HG02981 (cell line): ENCODE results near the gene PRKACA.
"Not testable (repeated sequence)": the region's sequence is repeated elsewhere in the genome, so short reads cannot be mapped to it uniquely, and the experiment has no call there.

Experiments used
- ATAC-seq: cut with Tn5 transposase; IDR thresholded peaks from one replicate; pipeline ENCODE4 v1.9.1; 2021; ENCODE audit warnings: mild to moderate bottlenecking, moderate library complexity; ENCODE audit not compliant: unreplicated experiment

The PRKACA gene

GRCh38 chr19:14148751-14149410, 31.3 kb upstream of the PRKACA start:
- ATAC-seq = no peak

DNA sequence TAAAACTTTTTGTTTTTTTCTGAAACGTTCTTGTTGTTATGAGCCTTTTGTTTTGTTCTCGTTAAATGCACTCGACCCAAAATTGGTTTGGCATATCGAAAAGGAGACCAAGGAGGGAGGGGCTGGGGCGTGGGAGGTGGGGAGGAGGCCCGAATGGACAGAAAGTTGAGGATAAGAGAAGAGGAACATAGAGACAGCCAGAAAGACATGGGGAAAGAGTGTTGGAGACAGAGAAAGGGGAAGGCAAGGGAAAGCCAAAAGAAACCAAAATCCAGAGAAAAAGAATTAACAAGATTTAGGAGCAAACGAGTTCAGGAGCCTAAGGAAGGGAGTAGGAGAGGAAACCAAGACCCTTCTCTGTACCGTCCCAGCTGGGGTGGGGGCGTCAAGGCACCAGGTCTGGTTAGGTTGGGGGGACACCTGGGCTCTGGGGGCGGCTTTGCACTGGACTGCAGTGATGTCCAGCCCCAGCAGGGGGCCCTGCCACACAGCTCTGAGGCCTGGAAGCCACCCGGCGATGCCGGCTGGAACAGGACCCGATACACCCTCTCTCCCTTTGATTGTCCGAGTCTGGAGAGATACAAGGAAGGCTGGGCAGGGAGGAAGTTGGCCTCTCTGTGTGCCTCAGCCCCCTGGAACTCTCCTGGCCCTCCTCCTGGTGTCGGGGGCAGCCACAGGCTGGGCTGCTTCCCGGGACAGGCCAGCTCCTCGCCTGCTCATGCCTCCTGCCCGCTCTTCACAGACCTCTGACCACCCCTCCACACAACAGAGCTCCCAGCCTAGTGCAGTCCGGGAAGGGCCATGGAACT, 30.4 kb upstream of the PRKACA start:
- no peak for ATAC-seq

- no peak for ATAC-seq
Measured at GRCh38 chr19:14146789-14147216, 29.2 kb upstream of the PRKACA start.

DNA sequence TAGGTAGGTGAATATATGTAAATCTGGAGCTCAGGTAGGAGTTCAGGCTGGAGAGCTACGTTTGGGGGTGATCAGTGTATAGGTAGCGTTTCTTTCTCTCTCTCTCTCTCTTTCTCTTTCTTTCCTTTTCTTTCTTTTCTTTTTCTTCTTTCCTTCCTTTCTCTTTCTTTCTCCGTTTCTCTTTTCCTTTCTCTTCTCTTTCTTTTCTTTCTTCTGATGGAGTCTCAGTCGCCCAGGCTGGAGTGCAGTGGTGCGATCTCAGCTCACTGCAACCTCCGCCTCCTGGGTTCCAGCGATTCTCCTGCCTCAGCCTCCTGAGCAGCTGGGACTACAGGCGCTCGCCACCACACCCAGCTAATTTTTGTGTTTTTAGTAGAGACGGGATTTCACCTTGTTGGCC, 28.6 kb upstream of the PRKACA start:
- ATAC-seq = not testable (repeated sequence)

GRCh38 chr19:14145381-14145780, 27.8 kb upstream of the PRKACA start:
- ATAC-seq = no peak

DNA sequence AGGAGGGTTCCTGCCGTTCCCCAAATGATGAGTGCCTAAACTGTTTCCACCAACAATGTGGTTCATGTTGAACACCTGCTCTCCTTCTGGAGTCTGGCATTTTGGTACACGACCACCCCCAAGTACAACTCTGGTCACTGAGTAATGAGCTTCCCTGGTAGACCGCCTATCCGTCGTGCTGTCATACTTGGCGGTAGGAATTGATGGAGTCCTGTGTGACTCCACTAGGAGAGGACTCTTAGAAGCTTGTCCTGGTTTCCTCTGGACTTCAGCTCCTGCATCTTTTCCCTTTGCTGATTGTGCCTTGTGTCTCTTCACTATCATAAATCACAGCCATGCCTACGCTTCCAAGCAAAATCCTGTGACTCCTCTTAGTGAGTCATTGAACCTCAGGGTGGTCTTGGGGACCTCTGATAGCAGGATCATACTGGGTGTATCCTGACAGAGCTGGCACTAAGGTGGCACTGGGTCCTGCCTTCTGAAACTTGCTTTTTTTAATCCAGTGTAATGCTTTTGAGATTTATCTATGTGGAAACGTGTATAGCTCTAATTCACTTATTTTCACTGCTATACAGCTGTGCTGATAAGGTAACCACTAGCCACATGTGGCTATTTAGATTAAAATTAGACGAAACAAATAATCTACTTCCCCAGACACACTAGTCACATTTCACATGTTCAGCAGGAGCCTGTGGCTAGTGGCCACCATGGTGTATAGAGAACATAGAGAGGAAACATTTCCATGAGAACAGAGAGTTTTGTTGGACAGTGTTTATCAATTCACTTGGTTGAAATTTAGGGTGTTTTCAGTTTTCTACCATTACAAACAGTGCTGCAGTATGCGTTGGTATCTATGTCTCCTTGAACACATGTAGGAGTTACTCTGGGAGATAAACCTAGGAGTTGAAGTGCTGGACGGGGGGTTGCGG, 25.0 kb upstream of the PRKACA start:
- ATAC-seq = no peak

GRCh38 chr19:14141041-14141440, 23.5 kb upstream of the PRKACA start:
- no peak for ATAC-seq

DNA sequence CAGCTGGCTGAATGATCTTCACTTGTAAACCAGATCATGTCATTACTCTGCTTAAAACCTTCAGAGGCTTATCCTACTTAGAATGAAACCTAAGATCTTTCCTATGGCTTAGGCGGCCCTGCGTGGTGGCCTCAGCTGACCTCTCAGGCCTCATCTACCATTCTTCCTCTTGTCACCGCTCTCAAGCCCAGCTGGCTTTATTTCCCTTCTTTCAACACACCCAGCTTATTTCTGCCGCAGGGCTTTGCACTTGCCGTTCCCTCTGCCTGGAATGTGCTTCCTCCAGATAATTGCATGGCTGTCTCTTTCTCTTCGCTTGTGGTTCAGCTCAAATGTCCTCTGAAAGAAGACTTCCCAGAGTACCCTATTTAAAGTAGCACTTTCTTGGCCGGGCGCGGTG, 22.4 kb upstream of the PRKACA start:
- ATAC-seq = no peak

GRCh38 chr19:14138576-14139265, 21.2 kb upstream of the PRKACA start:
- ATAC-seq = no peak

- peak; percentile 74 for ATAC-seq
Measured at GRCh38 chr19:14136509-14137281, 19.1 kb upstream of the PRKACA start, which contains the start of gene ASF1B. ASF1B (minus strand) TSS chr19:14136589; CDS start chr19:14136456, 133 bp downstream.

DNA sequence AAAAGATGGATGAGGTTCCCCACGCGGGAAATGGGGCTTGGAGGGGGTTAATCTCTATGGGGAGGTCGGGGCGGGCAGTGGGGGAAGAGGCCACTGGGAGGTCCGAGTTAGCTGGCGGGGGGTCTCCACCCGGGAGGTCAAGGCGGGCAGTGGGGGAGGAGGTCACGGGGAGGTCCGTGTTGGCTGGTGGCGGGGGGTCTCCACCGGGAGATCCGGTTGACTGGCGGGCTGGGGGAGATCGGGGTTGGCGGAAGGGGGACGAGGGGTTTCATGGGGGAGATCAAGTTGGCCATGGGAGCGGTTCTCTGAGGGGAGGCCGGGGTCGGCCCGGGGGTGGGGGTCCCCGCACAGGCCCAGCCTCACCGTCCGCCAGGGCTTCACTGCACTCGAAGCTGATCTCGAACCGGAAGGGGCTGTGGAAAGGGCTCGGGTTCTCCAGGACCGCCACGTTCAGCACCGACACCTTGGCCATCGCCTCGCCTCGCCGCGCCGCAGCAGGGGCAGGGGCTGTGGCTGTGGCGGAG, 18.5 kb upstream of the PRKACA start:
- ATAC-seq = no peak

- ATAC-seq = no peak
Measured at GRCh38 chr19:14135355-14135754, 17.8 kb upstream of the PRKACA start.

DNA sequence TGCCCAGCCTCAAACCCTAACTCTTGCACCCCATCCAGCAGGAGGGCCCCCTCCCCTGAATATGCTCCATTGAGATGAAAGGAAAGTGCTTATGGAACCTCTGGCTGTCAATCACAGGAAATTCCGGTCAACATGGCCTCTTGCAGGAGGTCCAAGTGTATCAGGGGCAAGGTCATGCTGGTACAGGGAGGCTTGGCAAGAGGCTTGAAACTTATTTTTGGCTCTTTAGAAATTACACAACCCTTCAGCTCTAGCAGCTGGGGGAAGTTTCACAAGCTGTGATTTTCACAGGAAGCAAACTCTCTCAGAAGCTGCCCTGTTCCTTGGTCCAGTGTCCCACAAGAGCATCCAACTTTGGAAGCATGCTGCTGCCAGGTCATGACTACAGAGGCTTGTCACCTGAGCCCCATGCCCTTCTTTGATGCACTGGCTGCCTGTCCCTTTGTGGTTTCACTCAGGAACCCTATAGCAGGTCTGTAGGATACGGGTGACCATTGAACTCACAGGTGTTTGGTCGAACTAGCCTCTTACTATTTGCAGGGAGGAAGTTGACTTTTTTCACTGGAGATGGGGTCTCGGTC, 10.5 kb upstream of the PRKACA start:
- ATAC-seq = no peak

DNA sequence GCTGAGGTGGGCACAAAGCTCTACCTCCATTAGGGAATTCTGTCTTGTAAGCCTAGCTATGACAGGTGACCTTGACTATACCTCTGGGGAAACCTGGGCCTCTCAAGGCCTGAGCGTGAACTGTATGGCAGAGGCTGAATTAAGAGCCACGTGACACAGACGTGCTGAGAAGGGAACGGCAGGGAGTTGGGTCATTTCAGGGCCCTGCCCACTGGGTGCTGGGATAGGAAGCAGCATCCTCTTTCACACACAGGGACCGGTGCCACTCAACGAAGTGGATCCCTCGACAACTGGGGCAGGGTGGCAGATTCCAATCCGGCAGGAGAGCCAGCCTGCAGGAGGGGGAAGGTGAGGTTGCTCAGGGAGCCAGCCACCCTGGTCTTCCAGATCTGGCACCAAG, 9.6 kb upstream of the PRKACA start:
- ATAC-seq = no peak

GRCh38 chr19:14122924-14123323, 5.4 kb upstream of the PRKACA start:
- no peak for ATAC-seq

DNA sequence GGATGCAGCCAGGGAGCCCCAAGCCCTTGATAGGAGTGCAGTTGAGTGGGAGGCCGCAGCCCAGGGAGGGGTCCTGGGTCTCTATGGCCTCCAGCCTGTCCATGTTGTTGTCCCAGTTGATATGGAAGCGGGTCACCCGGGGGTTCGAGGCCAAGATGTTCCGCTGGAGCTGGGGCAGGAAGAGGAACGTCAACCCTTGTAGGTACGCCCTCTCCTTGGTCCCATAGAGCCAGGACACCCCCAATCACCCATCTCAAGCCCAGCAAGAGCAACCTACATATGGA, 2.9 kb upstream of the PRKACA start:
- ATAC-seq = no peak

- ATAC-seq = no peak
Measured at GRCh38 chr19:14119644-14120496, 2.3 kb upstream of the PRKACA start.

DNA sequence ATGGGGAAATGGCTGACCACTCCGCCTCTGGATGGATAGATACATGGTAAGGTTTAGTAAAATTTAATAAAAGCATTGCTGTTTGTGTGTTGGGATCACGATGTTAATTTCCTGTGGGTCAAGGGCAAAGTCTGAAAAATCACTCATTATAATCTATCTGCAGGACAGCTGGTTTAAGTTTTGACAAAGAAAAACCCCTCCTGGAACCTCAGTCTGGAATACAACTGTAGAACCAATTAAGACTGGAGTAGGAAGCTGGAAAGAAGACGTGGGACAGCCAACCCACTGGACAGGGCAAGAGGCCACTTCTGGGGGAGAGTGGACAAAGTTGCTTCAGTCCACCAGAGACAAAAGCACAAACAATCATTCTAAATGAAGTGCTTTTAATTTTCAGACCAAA, 1.6 kb upstream of the PRKACA start:
- ATAC-seq = no peak
